ES-I3 (cell line): ENCODE data around the gene KCNJ15.

Experiments
- H3K36me3 ChIP-seq: 2 replicates; pipeline ENCODE4 v1.6.1; 2013; ENCODE audit warnings: mild to moderate bottlenecking, low read length, control low read depth, moderate library complexity; ENCODE audit not compliant: insufficient read depth
- H3K4me1 ChIP-seq: 2 replicates; pipeline ENCODE4 v1.6.1; 2013; ENCODE audit warnings: mild to moderate bottlenecking, control low read depth, low read length; ENCODE audit not compliant: insufficient read depth
- H3K9ac ChIP-seq: 2 replicates; pipeline ENCODE4 v1.6.1; 2013; ENCODE audit warnings: low read depth, mild to moderate bottlenecking, low read length, moderate library complexity
- H3K9me3 ChIP-seq: 2 replicates; pipeline ENCODE4 v1.6.1; 2013; ENCODE audit warnings: mild to moderate bottlenecking, low read length, moderate library complexity; ENCODE audit not compliant: control insufficient read depth, insufficient read depth

The KCNJ15 gene

DNA sequence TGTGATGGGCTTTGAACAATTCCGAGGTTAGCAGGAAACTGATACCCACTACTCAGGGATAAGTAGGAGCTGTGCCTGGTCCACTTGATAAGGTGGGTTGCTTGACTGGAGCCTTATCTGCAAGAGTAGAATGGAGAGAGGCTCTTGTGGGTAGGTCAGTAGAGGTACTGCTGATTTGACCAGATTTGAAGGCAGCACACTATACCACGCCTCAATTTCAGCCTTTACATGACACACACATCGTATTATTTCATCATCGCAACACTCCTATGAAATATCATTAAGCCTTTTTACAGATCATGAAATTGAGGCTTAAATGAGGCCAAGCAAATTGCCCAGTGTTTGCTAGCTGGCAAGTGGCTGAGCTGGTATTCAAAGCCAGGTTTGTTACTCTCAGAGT is 69.6 kb downstream of the KCNJ15 start:
- H3K4me1 ChIP-seq: peaks cover 15% of the 10 kb centered on the region
- H3K36me3 ChIP-seq: no peaks in the 10 kb centered on the region
- H3K9me3 ChIP-seq: 0 out of 2 replicates have a peak, but pooled peaks cover 2% of the 10 kb centered on the region
- H3K9ac ChIP-seq: no peak overlapping the region

DNA sequence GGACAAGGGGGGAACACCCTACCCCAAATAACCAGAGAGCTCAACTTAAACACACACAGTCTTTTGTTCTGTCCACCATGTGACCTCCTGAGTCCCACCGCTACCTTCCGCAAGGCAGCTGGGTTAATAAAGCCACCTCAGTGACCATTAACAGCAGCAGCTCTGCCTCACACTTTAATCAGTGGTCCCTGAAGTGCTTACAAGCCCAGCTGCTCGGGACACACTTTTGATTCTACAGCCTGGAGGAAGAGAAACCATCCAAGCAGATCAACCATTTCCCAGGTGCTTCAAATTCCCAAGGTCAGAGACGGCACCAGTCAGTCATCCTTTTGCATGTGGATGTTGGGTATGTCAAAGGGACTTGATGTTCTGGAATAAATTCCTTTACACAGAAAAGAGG is 70.1 kb downstream of the KCNJ15 start:
- Histone ChIP-seq H3K9me3 (0 out of 2 replicates have a peak, but pooled peaks cover 2% of the 10 kb centered on the region), H3K36me3 (no peaks in the 10 kb centered on the region), H3K9ac (no peak overlapping the region), H3K4me1 (peaks cover 15% of the 10 kb centered on the region)

DNA sequence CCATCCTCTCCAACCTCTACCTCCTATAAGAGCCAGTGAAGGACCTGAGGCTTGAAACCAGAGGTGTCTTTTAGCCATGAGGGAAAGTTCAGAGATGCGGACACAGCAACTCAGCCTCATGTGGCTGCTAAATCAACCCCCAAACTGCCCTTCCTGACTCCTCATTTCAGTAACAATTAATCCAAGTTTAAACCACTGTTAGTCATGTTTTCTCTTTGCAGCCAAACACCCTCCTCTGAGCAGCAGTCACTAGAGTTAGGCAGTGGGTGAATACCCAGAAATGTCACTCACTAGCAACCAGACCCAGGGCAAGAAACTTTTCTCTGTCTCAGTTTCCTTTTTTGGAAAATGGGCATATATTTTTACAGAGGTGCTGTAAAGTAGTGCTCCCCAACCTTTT is 71.2 kb downstream of the KCNJ15 start:
- no peaks in the 10 kb centered on the region for H3K36me3 ChIP-seq
- H3K4me1 ChIP-seq: peaks cover 15% of the 10 kb centered on the region
- no peak overlapping the region for H3K9ac ChIP-seq
- 0 out of 2 replicates have a peak, but pooled peaks cover 2% of the 10 kb centered on the region for H3K9me3 ChIP-seq

DNA sequence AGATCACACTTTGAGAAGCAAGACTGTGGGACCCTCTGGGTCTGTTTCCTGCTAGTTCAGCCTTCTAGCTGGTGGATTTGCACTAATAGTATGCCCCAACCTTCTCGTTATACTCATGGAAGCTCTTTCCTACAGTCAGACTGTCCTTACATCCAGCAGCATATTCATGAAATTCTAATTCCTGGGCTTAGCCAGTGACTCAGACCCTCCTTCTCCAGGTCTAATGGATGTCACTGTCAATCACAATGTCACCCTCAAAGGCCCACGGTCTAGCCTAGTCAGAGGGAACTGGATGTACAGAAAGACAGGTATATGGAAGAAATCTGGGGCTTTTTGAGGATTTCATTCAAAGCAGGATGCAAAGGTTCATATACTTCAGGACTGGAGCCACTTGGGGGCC is 72.4 kb downstream of the KCNJ15 start:
- Histone ChIP-seq H3K9ac (no peak overlapping the region), H3K9me3 (no peaks in the 10 kb centered on the region), H3K4me1 (peaks cover 15% of the 10 kb centered on the region), H3K36me3 (no peaks in the 10 kb centered on the region)

GRCh38 chr21:38330666-38331065 is 73.9 kb downstream of the KCNJ15 start:
- no peaks in the 10 kb centered on the region for H3K36me3 ChIP-seq

GRCh38 chr21:38333301-38334272 is 76.8 kb downstream of the KCNJ15 start:
- Histone ChIP-seq H3K9me3 (no peaks in the 10 kb centered on the region), H3K4me1 (no peaks in the 10 kb centered on the region), H3K9ac (no peak overlapping the region), H3K36me3 (no peaks in the 10 kb centered on the region)

More at GRCh38 chr21:38330666-38331065, 73.9 kb downstream of the KCNJ15 start:
- H3K9me3 ChIP-seq: no peaks in the 10 kb centered on the region
- H3K9ac ChIP-seq: no peak overlapping the region
- peaks cover 5% of the 10 kb centered on the region; the same call in 1 of the 2 replicates for H3K4me1 ChIP-seq

DNA sequence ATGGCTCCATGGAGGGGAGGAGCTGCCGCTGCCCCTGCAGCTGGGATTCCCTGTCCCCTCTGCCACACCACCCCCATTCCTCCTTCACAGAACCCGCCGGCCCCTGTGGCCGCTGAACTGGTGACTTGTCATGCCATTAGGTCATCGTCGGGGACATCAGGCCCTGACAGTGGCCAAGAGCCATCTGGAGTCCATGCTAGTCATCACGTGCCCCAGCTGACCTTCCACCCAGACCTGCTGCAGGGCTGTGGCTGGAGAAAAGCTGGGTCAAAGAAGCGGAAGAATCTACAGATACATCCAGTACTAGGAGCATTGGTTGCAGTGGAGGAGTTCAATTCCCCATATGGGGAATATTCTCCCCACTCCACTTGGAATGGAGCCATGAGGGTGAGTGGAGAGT is 78.1 kb downstream of the KCNJ15 start:
- Histone ChIP-seq H3K4me1 (no peaks in the 10 kb centered on the region), H3K36me3 (no peaks in the 10 kb centered on the region), H3K9me3 (no peaks in the 10 kb centered on the region), H3K9ac (no peak overlapping the region)

DNA sequence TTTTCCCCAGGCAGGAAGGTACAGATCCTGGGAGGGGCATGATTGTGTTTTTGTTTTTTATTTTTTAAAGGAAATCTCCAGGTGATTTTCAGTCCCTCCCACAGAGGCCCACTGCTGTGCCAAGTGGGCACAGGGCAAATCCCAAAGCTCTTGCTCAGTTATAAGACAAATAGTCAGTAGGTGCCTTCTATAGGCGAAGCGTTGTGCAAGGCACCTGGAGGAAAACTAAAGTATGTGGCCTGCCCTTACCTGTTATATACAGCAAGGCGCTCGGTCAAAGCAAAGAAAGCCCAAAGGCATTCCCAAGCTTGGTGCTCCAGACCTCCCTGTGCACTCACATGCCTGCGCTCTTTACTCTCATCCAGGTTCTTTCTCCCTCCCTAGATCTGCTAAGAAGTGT is 81.0 kb downstream of the KCNJ15 start:
- H3K36me3 ChIP-seq: no peaks in the 10 kb centered on the region
- no peaks in the 10 kb centered on the region for H3K4me1 ChIP-seq
- H3K9me3 ChIP-seq: no peaks in the 10 kb centered on the region
- no peak overlapping the region for H3K9ac ChIP-seq

DNA sequence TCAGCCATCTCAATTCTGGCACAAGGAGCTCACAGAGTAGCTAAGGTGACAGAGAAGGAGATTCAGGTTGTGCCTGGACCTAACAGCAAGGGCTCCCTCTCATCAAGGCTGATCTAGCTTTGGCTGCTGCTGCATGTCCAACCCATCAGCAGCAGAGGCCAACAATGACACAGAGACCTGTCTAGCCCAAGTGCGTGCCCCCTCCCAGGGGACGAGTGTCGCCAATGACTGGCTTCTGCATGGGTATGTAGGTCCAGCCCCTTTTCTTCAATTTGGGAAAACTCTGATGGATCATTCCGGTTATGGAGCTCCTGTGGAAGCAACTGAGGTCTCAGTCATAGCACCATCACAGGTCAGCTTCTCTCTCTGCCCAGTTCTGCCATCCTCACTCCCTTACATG is 83.3 kb downstream of the KCNJ15 start:
- Histone ChIP-seq H3K4me1 (no peaks in the 10 kb centered on the region), H3K36me3 (no peaks in the 10 kb centered on the region), H3K9ac (no peak overlapping the region), H3K9me3 (no peaks in the 10 kb centered on the region)

DNA sequence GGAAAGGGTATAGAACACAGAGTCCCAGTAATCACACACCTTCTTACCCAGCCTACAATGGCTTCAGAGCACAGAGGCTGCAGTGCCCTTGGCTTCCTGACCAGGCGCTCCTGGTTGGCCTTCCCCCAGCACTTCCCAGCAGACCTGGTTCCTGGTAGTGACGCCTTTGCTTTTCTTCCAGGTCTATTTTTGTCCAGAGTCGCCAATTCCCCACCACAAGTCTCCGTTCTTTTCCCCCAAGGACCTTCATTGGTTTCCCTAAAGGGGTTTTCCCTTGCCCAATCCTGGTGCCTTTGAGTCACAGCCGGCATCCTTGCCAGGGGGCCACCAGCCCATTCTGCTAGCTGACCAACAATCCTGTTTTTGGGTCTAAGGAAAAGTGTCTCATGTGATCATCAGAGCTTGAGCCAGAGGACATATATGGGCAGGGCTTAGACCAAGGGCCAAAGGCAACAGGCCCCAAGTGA is 84.8 kb downstream of the KCNJ15 start:
- H3K36me3 ChIP-seq: no peaks in the 10 kb centered on the region
- H3K4me1 ChIP-seq: no peaks in the 10 kb centered on the region
- no peaks in the 10 kb centered on the region for H3K9me3 ChIP-seq
- no peak overlapping the region for H3K9ac ChIP-seq

- no peaks in the 10 kb centered on the region for H3K36me3 ChIP-seq
- H3K4me1 ChIP-seq: no peaks in the 10 kb centered on the region
- no peak overlapping the region for H3K9ac ChIP-seq
- no peaks in the 10 kb centered on the region for H3K9me3 ChIP-seq
Measured at GRCh38 chr21:38342739-38343138, 85.9 kb downstream of the KCNJ15 start.

DNA sequence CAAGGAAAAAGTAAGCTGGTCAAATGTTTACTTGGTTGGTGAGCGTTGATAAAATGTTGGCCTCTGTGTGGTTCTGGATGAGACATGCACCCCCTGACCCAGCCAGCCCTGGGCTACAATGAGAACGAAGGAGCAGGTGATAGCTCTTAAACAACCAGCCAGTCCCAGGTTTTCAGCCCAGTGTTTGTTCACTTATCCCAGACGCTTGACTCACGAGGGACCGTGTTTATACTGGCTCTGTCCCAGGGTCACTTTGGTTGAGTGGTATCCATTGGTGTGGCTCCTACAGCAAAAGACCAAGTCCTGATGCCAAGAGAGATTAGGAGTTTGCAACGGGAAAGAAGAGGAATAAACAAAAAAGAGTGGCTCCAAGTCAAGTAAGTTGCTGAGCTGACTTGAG is 86.9 kb downstream of the KCNJ15 start:
- Histone ChIP-seq H3K9ac (no peak overlapping the region), H3K9me3 (no peaks in the 10 kb centered on the region)

GRCh38 chr21:38346286-38346685 is 89.5 kb downstream of the KCNJ15 start:
- no peak overlapping the region for H3K9ac ChIP-seq
- peaks cover 11% of the 10 kb centered on the region for H3K4me1 ChIP-seq
- H3K36me3 ChIP-seq: no peaks in the 10 kb centered on the region
- 0 out of 2 replicates have a peak, but pooled peaks cover 2% of the 10 kb centered on the region for H3K9me3 ChIP-seq

More for the DNA sequence above, 86.9 kb downstream of the KCNJ15 start:
- Histone ChIP-seq H3K4me1 (no peaks in the 10 kb centered on the region), H3K36me3 (no peaks in the 10 kb centered on the region)

GRCh38 chr21:38349111-38349746 is 92.4 kb downstream of the KCNJ15 start:
- Histone ChIP-seq H3K9me3 (0 out of 2 replicates have a peak, but pooled peaks cover 2% of the 10 kb centered on the region), H3K9ac (no peak overlapping the region), H3K36me3 (no peaks in the 10 kb centered on the region), H3K4me1 (peaks cover 19% of the 10 kb centered on the region)
